NCI-H2029 treated with DMSO at 0.1 percent for 48 hours (cell line): ENCODE results near the gene TARP.
A peak's percentile ranks its signal among the peaks of the same experiment; 100 is the strongest.
"Not testable (repeated sequence)": the region's sequence is repeated elsewhere in the genome, so short reads cannot be mapped to it uniquely, and the experiment has no call there.

Experiments used
- DNase-seq: peaks from one replicate; lab custom pipeline; 2025; lab: John Stamatoyannopoulos, UW

TARP gene

DNA sequence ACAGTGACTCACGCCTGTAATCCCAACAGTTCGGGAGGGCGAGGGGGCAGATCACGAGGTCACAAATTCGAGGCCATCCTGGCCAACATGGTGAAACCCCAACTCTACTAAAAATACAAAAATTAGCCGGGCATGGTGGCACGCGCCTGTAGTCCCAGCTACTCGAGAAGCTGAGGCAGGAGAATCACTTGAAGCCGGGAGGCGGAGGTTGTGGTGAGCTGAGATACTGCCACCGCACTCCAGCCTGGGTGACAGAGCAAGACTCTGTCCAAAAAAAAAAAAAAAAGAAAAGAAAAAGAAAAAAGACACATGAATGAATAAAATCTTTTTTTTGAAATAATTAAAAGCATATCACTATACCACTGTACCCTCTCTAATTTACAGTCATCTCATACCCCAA is 11.8 kb downstream of the TARP start:
- not testable (repeated sequence) for DNase-seq

DNA sequence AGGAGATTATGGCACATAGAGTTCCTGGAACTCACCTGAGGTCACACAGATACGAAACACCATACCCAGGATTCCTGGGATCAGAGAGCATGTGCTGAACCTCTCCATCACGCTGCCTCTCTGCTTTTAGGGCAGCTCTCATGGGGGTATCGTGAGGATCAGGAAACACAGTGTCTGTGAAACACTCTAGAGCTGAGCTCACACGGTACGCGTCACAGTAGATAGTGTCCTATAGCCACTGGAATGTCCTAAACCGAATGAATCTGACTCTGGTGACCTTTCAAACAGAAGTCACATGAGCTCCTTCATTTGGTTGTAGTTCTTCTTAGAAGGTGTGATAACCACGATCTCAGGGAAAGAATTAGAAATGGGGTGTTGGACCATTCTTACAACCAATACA is 14.3 kb downstream of the TARP start:
- not testable (repeated sequence) for DNase-seq

DNA sequence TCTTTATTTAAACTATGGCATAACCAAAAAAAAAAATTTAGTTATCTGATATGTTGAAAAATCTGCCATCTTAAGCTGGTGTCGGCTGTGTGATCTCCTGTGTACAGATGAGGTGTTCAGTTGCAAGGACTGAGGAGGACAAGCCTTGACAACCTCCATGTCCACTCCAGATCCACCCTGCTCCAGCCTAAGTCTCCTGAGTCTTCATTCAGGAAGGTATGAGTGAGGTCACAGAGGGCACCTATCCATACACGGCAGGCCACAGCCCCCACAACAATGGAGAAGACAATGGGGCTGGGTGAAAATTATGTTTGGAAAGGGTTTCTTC is 16.1 kb downstream of the TARP start:
- DNase-seq: peak; percentile 25

DNA sequence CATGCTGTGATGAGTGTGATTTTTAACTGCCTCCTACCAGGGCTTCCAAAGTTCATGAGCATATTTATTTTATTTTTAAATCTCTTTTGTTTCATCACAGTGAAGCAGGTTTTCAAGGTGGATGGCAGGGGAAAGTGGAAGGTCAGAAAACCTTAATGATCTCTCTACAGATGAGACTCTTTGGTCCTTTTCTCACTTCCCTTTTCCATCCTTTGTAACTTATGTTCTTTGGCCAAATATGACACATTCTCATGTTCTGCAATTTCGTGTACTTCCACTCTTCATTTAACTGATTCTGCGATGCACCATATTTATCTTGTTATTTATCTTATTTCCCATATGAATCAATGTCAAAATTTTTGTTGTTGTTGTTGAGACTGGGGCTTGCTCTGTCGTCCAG is 23.6 kb downstream of the TARP start:
- DNase-seq: not testable (repeated sequence)

DNA sequence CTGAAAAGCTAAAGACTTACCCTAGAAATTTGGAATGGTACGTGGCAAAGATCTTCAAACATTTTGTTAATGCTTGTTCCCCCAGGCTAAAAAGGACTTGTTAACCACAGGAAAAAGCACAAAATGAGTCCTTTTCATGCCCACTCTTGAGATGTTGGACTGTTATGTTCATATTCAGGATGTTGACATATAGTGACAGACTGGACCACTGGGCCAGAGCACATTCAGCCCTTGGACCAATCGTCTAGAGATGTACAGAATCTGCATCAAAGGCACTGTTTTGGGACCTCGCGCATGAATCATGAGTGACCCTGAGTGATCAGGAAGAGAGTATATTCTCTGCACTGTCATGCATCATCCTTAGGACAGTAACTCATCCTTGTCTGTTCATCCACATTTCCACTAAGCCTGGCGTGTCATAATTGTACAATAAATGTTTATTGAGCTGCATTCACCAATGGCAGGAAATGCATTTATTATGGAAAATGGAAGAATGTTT is 25.3 kb downstream of the TARP start:
- DNase-seq: no peak

DNA sequence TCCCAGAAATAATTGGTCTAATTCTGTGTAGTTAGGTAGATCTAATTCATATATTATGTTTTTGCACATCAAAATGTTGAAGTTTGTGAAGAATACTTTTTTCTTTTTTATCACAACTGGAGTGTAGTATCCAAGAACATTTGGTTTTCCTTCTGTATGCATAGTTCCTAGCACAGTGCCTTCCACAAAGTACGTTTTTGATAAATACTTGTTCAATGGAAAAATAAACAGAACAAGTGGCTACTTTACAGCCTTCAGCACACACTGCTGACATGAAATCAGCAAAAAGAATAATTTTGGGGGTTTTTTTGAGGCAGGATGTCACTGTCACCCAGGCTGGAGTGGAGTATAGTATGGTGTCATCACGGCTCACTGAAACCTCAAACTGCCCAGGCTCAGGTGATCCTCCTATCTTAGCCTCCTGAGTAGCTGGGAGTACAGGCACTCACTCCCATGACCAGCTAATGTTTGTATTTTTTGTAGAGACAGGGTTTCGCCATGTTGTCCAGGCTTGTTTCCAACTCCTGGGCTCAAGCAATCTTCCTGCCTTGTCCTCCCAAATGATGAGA is 27.9 kb downstream of the TARP start:
- DNase-seq: no peak

DNA sequence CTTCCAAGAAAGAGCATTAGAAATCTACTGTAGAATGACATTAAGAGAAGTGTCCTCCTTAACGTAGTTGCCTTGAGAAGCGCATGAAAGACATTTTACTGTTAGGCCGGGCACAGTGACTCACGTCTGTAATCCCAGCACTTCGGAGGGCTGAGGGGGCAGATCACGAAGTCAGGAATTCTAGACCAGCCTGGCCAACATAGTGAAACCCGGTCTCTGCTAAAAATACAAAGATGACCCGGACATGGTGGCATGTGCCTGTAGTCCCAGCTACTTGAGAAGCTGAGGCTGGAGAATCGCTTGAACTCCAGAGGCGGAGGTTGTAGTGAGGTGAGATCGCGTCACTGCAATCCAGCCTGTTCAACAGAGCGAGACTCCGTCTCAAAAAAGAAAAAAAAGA is 28.9 kb downstream of the TARP start:
- DNase-seq: no peak

DNA sequence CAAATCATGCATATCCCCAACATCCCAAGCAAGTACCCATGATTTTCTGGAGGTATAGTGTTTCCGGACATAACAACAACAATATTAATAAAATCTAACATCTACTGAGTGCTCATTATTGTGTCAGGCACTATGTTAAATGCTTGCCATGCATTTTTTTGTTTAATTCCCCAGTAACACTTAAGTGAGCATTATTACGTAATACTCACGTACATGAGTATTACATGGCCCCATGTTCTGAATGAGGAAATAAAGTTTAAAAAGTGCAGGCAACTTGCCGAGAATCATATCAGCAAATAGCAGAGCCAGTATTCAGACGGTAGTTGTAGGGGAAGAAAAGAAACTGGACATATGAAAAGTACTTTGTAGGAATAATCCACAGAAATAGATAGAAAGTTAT is 30.1 kb downstream of the TARP start:
- not testable (repeated sequence) for DNase-seq

DNA sequence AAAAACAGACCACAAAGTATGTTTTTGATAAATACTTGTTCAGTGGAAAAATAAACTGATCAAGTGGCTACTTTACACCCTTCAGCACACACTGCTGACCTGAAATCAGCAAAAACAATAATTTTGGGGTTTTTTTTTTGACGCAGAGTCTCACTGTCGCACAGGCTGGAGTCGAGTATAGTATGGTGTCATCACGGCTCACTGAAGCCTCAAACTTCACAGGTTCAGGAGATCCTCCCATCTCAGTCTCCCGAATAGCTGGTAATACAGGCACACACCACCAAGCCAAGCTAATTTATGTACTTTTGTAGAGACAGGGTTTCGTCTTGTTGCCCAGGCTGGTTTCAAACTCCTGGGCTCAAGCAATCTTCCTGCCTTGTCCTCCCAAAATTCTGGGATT is 30.6 kb downstream of the TARP start:
- DNase-seq: no peak

DNA sequence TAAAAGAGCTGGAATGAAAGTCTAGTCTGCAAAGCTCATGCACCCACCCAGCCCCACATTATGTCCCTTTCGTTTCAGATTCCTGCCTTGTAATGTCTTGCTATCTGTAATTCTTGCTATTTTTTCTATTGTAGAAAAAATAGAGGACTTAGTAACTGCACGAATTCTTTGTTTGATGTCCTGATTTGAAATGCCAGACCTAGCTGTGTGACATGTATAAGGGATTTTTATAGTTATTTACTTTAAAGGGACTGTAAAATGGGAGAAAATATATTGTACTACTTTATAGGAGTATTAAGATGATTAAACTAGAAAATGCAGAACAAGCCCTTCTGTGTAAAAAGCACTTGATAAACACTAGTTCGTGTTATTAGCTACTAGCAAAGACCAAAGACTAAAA is 32.4 kb downstream of the TARP start:
- DNase-seq: no peak

DNA sequence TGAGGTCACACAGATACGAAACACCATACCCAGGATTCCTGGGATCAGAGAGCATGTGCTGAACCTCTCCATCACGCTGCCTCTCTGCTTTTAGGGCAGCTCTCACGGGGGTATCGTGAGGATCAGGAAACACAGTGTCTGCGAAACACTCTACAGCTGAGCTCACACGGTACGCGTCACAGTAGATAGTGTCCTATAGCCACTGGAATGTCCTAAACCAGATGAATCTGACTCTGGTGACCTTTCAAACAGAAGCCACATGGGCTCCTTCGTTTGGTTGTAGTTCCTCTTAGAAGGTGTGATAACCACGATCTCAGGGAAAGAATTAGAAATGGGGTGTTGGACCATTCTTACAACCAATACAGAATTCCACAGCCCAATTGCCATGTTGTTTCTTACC is 34.3 kb downstream of the TARP start:
- not testable (repeated sequence) for DNase-seq

DNA sequence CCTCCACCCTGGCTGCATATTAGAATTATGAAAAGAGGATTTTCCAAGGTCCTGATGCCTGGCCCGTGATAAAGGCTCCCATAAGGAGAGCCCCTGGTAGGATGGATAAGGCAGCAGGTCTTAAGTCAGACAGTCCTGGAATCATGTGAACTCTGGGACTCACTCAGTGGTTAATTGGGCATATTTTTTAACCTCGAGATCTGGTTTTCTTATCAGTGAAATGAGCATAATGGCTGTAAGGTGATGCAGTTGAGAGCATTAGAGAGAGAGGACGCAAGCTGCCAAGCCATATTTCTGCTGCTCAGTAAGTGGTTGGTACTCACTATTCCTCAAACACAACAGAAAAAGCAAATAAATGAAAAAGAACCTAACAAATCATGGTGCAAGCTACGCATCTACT is 37.8 kb downstream of the TARP start:
- DNase-seq: no peak

DNA sequence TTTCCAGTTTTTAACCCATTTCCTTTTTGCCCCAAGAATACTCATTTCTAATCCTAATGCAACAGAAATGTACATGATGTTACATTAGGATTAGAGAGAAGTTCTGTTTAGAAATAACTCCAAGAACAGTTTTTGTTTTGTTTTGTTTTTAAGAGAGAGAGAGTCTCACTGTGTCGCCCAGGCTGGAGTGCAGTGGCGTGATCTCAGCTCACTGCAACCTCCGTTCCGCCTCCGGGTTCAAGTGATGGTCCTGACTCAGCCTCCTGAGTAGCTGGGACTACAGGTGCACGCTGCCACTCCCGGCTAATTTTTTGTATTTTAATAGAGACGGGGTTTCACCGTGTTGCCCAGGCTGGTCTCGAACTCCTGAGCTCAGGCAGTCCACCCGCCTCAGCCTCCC is 38.7 kb downstream of the TARP start:
- DNase-seq: not testable (repeated sequence)

DNA sequence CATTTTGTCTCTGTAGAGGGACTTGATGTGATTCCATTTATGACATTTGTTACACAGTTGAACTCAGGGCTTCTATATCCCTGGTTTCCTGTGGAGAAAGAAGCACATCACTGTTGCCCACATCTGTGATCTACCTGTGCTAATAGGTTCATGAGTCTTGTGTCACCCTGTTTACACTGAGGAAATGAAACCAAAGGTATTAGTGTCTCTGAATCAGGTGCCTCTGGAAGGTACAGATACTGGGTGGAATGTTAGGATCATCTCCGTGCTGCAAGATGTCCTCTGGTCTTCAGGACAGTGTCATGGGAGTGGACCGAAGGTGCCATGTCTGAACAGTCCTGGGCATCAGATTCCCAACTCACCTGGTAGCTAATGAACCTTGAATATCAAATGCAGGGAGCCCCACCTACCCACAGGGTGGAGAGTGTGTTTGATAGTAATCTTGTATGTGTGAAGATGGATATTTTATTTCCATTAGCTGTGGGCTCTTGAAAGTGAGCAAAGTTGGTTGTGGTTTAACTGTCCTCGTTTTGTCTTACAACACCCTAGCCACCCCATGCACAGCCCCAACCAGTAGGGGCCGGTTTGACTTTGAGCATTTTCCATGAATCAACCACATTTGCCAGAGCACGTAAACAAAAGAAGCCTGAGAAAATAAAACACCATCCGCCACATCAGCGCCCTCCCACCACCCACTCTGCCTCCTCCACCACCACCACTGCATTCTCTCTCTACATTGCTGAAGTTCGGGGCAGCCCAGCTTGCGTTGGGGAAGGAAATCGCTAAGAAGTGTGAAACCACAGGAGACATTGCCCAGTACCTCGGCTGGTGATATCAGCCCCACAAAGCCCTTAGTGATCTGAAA is 40.7 kb downstream of the TARP start:
- DNase-seq: no peak

DNA sequence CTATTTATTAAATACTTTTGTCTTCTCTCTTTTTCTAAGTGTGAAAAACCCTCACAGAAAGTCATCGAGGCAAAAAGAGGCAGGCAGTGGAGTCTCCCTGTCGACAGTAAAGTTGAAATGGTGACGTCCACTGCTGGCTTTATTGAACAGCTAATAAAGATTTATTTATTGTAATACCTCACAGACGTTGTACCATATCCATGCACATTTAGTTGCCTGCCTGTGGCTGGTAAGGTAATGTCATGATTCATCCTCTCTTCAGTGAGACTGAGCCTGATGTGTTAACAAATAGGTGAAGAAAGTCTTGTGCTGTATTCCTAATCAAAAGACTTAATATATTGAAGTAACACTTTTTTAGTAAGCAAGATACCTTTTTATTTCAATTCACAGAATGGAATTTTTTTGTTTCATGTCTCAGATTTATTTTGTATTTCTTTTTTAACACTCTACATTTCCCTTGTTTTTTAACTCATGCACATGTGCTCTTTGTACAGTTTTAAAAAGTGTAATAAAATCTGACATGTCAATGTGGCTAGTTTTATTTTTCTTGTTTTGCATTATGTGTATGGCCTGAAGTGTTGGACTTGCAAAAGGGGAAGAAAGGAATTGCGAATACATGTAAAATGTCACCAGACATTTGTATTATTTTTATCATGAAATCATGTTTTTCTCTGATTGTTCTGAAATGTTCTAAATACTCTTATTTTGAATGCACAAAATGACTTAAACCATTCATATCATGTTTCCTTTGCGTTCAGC is 43.4 kb downstream of the TARP start:
- no peak for DNase-seq

DNA sequence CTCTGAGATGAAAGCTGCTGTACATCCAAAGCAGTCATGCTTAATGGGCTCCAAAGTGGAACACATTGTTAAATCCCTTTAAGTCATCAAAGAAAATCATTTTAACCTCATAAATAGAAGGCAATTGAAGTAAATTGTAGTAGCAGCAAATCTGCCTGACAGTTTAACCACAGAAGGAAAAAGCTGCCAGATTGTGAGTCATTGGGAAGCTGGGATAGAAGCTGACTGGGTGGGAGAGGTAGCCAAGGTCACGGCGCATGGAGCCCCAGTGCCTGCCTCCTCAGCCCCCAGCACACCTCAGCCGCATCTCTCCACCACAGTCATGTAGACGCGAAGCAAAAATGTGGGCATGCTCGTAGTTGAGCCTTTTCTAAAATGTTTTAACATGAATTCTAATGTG is 44.0 kb downstream of the TARP start:
- no peak for DNase-seq

DNA sequence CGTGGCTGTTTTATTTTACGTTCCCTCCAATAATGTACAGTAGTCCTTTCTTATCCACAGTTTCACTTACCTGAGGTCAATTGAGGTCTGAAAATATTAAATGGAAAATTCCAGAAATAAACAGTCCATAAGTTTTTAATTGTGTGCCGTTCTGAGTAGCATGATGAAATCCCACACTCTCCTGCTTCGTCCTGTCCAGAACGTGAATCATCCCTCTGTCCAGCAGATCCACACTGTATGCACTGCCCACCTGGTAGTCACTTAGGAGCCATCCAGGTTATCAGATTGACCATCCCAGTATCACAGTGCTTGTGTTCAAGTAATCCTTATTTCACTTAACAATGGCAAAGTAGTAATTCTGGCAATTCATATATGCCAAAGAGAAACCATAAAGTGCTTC is 49.0 kb downstream of the TARP start:
- no peak for DNase-seq

DNA sequence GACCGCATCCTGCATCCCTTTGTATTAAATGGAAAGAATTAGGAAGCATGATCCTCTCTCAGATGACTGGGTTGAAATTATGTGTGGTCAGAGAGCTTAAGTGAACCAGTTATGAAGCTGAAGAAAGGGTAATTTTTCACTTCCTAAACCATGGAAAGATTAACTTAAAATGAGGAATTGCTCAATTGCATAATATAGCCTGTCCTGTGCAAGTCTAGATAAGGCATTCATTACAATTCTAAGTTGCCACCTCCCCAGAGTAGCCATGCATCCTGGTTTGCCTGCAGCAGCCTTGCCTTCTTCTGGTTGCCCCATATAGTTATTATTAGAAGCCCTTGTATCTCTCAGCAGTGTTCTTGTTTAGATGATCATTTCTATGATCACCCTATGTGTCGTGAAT is 50.1 kb downstream of the TARP start:
- no peak for DNase-seq

DNA sequence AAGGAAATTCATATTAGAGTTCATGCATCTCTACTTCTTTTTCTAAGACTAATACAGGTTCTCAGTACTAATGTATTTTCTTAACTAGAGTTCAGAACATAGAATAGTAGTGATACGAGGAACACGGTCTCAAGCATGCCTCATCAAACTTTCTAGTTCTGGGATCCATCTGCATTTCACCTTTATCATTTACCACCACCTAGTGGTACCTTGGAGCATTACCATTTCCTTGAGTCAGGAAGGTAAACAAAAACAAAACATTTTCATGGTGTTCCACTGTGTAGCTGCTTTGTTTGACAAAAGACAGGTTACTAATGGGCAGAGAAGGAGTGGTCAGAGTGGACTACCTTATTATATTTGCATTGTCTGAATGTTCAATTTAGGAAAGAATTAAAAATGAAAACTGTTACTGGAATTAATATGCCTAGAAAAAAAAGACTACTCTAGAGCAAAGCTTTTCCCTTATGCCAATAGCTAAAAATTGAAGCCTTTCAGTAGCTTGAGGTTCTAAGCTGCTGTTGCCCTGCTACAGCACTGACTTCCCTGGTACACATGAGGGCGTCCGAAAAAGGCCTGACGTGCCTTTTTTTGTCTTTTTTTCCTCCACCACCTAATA is 50.8 kb downstream of the TARP start:
- DNase-seq: peak; percentile 44

DNA sequence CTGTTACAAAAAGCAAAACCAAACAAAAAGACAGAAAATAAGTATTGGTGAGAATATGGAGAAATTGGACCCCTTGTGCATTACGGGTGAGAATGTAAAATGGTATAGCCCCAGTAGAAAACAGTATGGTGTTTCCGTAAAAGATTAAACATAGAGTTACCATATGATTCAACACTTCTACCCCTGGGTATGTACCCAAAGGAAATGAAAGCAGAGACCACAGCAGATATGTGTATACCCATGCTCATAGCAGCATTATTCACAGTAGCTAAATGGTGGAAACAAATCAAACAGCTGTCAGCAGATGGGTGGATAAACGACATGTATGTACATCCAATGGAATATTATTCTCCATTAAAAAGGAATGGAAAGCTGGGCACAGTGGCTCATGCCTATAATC is 53.0 kb downstream of the TARP start:
- no peak for DNase-seq

DNA sequence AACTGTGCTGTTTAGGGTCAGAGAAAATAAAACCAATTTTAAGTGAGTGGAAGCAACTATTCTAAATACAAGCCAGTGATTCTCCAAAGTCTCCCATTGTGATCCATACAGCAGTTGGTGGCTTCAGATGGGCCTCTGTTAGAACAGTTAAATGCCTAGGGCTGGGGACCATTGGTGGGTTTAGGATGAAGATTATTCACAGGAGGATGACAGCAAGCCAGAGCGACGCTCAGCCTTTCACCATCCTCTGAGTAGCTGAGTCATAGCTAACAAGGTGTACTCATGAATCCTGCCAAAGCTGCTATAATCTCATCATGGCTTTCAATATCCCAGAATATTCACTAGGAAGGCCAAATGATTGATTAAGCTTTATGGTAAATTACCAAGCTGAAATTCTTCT is 55.8 kb downstream of the TARP start:
- no peak for DNase-seq
